Colonic mucosa (tissue), 4 donors: ENCODE measurements around the gene ARL15. TPM values are rescaled to one million over a fixed set of nuclear protein-coding genes. Genes with fewer than 3 reads are reported as not detected.

Source experiments
- DNase-seq: peaks from one replicate; pipeline ENCODE4 v3.0.0-alpha.2; 2020
- H3K27ac ChIP-seq: fragments of 200-600 bp; one replicate; pipeline ENCODE4 v1.8.0; 2021
- H3K27me3 ChIP-seq: fragments of 200-600 bp; one replicate; pipeline ENCODE4 v1.8.0; 2021
- H3K36me3 ChIP-seq: fragments of 200-600 bp; one replicate; pipeline ENCODE4 v1.8.0; 2021
- H3K4me1 ChIP-seq: fragments of 200-600 bp; one replicate; pipeline ENCODE4 v1.8.0; 2021; ENCODE audit warnings: mild to moderate bottlenecking
- H3K4me3 ChIP-seq: fragments of 200-600 bp; one replicate; pipeline ENCODE4 v1.8.0; 2021
- H3K9ac ChIP-seq, 2 donors: one replicate each; pipeline ENCODE4 v1.7.0; 2013; ENCODE audit warnings: control low read depth in 2 of 2, low read depth in 2 of 2, low read length in 2 of 2
- H3K9me3 ChIP-seq: fragments of 200-600 bp; one replicate; pipeline ENCODE4 v1.8.0; 2021
- CTCF ChIP-seq: fragments of 200-600 bp; IDR thresholded peaks from one replicate; pipeline ENCODE4 v1.8.0; 2022; ENCODE audit warnings: antibody characterized with exemption, mild to moderate bottlenecking
- intact Hi-C: fragments of 100-400 bp; cut with DNase I; formaldehyde crosslinking; loops from one replicate; pipeline ENCODE4 v1.14.1; 2022
- total RNA-seq, 2 donors: library from RNA; stranded (reverse); fragmentation: NEBNext Ultra II Directional in 1 of 2; extraction: Animal tissue kit (Norgen Biotek cat#: 25700) in 1 of 2; gene quantifications; one replicate each; pipeline ENCODE4 v1.2.1, GENCODE V29; 2021
- donor health status: healthy.
- donor health status: DM: no; HTN: no; CAD: no.
- donor health status: DM: no; HTN: no; CAD: no.

ARL15 gene
- total RNA-seq, 2 donors from 2014 or later = 18.4 to 35.1 TPM

- H3K4me1 ChIP-seq = no peaks in the 10 kb centered on the region
- no peak overlapping the region for H3K27ac ChIP-seq
- H3K27me3 ChIP-seq = no peaks in the 10 kb centered on the region
- no peak overlapping the region for H3K4me3 ChIP-seq
- H3K9ac ChIP-seq = no peak overlapping the region
- no peak for TF ChIP-seq CTCF
- intact Hi-C loops = no loop called here
- no peaks in the 10 kb centered on the region for H3K36me3 ChIP-seq
- H3K9me3 ChIP-seq = no peaks in the 10 kb centered on the region
- DNase-seq = no peak
Measured at GRCh38 chr5:54017580-54017979, 292.8 kb downstream of the ARL15 start.

- H3K36me3 ChIP-seq = no peaks in the 10 kb centered on the region
- H3K9ac ChIP-seq = no peak overlapping the region
- TF ChIP-seq CTCF = no peak
- DNase-seq = peak; percentile 20
- no peaks in the 10 kb centered on the region for H3K27me3 ChIP-seq
- no peak overlapping the region for H3K4me3 ChIP-seq
- no peak overlapping the region for H3K27ac ChIP-seq
- H3K4me1 ChIP-seq = no peaks in the 10 kb centered on the region
- intact Hi-C loops = no loop called here
- no peaks in the 10 kb centered on the region for H3K9me3 ChIP-seq
Measured at GRCh38 chr5:54013556-54014194, 296.7 kb downstream of the ARL15 start.

GRCh38 chr5:54009828-54010227 is 300.5 kb downstream of the ARL15 start:
- H3K27me3 ChIP-seq = no peaks in the 10 kb centered on the region
- H3K27ac ChIP-seq = no peak overlapping the region
- no peak overlapping the region for H3K4me3 ChIP-seq
- DNase-seq = no peak
- H3K4me1 ChIP-seq = no peaks in the 10 kb centered on the region
- intact Hi-C loops = no loop called here
- H3K9ac ChIP-seq = no peak overlapping the region
- TF ChIP-seq CTCF = no peak
- no peaks in the 10 kb centered on the region for H3K36me3 ChIP-seq
- H3K9me3 ChIP-seq = no peaks in the 10 kb centered on the region

GRCh38 chr5:54009357-54009756 is 301.0 kb downstream of the ARL15 start:
- Histone ChIP-seq H3K36me3 (no peaks in the 10 kb centered on the region), H3K4me3 (no peak overlapping the region), H3K9ac (no peak overlapping the region), H3K27me3 (no peaks in the 10 kb centered on the region), H3K27ac (no peak overlapping the region), H3K9me3 (no peaks in the 10 kb centered on the region), H3K4me1 (no peaks in the 10 kb centered on the region)
- intact Hi-C loops = no loop called here
- no peak for DNase-seq
- no peak for TF ChIP-seq CTCF

- intact Hi-C loops = no loop called here
Measured at GRCh38 chr5:54007827-54008777, 302.3 kb downstream of the ARL15 start.

More at GRCh38 chr5:54007827-54008777, 302.3 kb downstream of the ARL15 start:
- Histone ChIP-seq H3K27me3 (no peaks in the 10 kb centered on the region), H3K36me3 (no peaks in the 10 kb centered on the region), H3K4me1 (no peaks in the 10 kb centered on the region), H3K4me3 (no peak overlapping the region), H3K27ac (no peak overlapping the region), H3K9ac (no peak overlapping the region), H3K9me3 (no peaks in the 10 kb centered on the region)
- no peak for DNase-seq
- no peak for TF ChIP-seq CTCF
